Upper lobe of left lung (tissue), 6 donors: Measurements from ENCODE around the gene SLC35A3. TPM values are rescaled to one million over a fixed set of nuclear protein-coding genes. Genes with fewer than 3 reads are reported as not detected.

Source experiments
- ATAC-seq, 2 donors: fragments of 200-7000 bp; cut with Tn5 transposase; one replicate each; pipeline ENCODE4 v1.9.1; 2022; ENCODE audit warnings: mild to moderate bottlenecking in 2 of 2, moderate library complexity in 2 of 2; ENCODE audit not compliant: low FRiP score in 2 of 2
- DNase-seq, 2 donors: peaks; one replicate each; pipeline ENCODE4 v3.0.0-alpha.2; 2019 to 2020
- H3K27ac ChIP-seq, 4 donors: fragments of 200-600 bp; sonication (generic); one replicate each; pipeline ENCODE4 v1.5.1; 2016 to 2019
- H3K27me3 ChIP-seq, 4 donors: fragments of 200-600 bp; sonication (generic); one replicate each; pipeline ENCODE4 v1.5.1; 2017 to 2019
- H3K36me3 ChIP-seq, 4 donors: fragments of 200-600 bp; sonication (generic); one replicate each; pipeline ENCODE4 v1.5.1; 2016 to 2019
- H3K4me1 ChIP-seq, 4 donors: fragments of 200-600 bp; sonication (generic); one replicate each; pipeline ENCODE4 v1.5.1; 2018 to 2019
- H3K4me3 ChIP-seq, 4 donors: fragments of 200-600 bp; sonication (generic); one replicate each; pipeline ENCODE4 v1.5.1; 2017 to 2019; ENCODE audit warnings: mild to moderate bottlenecking in 2 of 4, moderate library complexity in 1 of 4
- H3K9me3 ChIP-seq, 4 donors: fragments of 200-600 bp; sonication (generic); one replicate each; pipeline ENCODE4 v1.5.1; 2018 to 2019
- EP300 ChIP-seq, 4 donors: sonication (generic); formaldehyde crosslinking; IDR thresholded peaks; one replicate each; pipeline ENCODE4 v1.5.1; 2017; ENCODE audit warnings: antibody characterized with exemption in 4 of 4, control low read depth in 2 of 4
- POLR2A ChIP-seq, 4 donors: fragments of 450-650 bp; IDR thresholded peaks; one replicate each; pipeline ENCODE4 v1.5.1; 2016 to 2017; ENCODE audit warnings: antibody characterized with exemption in 4 of 4, mild to moderate bottlenecking in 2 of 4
- POLR2AphosphoS5 ChIP-seq, 2 donors: sonication (generic); formaldehyde crosslinking; IDR thresholded peaks; one replicate each; pipeline ENCODE4 v1.5.1; 2017; ENCODE audit warnings: antibody characterized with exemption in 2 of 2
- WGBS, 2 donors: methylation state at CpG; one replicate each; pipeline ENCODE4 v1.1.5; 2017 to 2018; 5-methylcytosine and 5-hydroxymethylcytosine counted together
- total RNA-seq, 6 donors: library from RNA; depleted of rRNA in 4 of 6; stranded (reverse); fragments of >200 nt in 4 of 6; gene quantifications; one replicate each; pipeline versions ENCODE4 v1.1.0 to v1.2.1, GENCODE V29; 2016 to 2021
- TF ChIP-seq, protein P1 (sequence below), 6 experiments: fragments of 450-650 bp in 4 of 6; fragments of 200-600 bp in 2 of 6; sonication (generic) in 2 of 6; IDR thresholded peaks; one replicate each; pipeline ENCODE4 v1.5.1; 2016 to 2019; ENCODE audit warnings: antibody characterized with exemption in 6 of 6
- donor health status: DM: no; HTN: no; CAD: no; lungs with moderate emphysema.
- donor health status: DM: no; HTN: yes; CAD: no; lungs with severe emphysema.

Gene SLC35A3
- total RNA-seq, 6 donors from 2014 or later, result 19.9 to 49.7 (median 25.2) TPM

DNA sequence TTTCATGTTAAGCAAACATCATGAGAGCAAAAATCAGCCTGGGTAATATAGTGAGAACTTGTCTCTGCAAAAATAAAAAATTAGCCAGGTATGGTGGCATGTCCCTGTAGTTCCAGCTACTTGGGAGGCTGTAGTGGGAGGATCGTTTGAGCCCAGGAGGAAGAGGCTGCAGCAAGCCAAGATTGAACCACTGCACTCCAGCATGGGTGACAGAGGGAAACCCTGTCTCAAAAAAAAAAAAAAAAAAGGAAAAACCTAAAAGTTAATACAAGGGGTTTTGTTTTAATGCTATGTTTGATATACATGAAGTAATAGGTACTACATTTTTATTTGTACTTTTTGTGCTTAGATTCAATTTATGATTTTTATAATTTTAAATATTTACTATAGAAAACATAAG lies 27.1 kb upstream of the SLC35A3 start:
- no peaks in the 10 kb centered on the region for H3K9me3 ChIP-seq
- no peaks in the 10 kb centered on the region for H3K36me3 ChIP-seq
- no peak for ATAC-seq
- TF ChIP-seq, protein P1, sequence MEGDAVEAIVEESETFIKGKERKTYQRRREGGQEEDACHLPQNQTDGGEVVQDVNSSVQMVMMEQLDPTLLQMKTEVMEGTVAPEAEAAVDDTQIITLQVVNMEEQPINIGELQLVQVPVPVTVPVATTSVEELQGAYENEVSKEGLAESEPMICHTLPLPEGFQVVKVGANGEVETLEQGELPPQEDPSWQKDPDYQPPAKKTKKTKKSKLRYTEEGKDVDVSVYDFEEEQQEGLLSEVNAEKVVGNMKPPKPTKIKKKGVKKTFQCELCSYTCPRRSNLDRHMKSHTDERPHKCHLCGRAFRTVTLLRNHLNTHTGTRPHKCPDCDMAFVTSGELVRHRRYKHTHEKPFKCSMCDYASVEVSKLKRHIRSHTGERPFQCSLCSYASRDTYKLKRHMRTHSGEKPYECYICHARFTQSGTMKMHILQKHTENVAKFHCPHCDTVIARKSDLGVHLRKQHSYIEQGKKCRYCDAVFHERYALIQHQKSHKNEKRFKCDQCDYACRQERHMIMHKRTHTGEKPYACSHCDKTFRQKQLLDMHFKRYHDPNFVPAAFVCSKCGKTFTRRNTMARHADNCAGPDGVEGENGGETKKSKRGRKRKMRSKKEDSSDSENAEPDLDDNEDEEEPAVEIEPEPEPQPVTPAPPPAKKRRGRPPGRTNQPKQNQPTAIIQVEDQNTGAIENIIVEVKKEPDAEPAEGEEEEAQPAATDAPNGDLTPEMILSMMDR (IDR thresholded peaks at IDR 0.05), result no peak
- no peak for TF ChIP-seq POLR2AphosphoS5 (IDR thresholded peaks at IDR 0.05)
- TF ChIP-seq EP300 (IDR thresholded peaks at IDR 0.05), result no peak
- TF ChIP-seq POLR2A (IDR thresholded peaks at IDR 0.05), result no peak
- no peaks in the 10 kb centered on the region for H3K4me1 ChIP-seq
- H3K4me3 ChIP-seq, result no peak overlapping the region
- no peak for DNase-seq
- no peak overlapping the region for H3K27ac ChIP-seq
- H3K27me3 ChIP-seq, result no peaks in the 10 kb centered on the region
- 88 to 94% methylated on average over 1 of the region's 1 CpG for WGBS, 2 donors

GRCh38 chr1:99943223-99943794 lies 26.5 kb upstream of the SLC35A3 start:
- ATAC-seq (peak in 1 of 2 donors; percentile 47), DNase-seq (no peak)
- no peaks in the 10 kb centered on the region for H3K4me1 ChIP-seq
- no peaks in the 10 kb centered on the region for H3K27me3 ChIP-seq
- H3K36me3 ChIP-seq, result no peaks in the 10 kb centered on the region
- WGBS, 2 donors, result 66 to 68% methylated on average over 7 of the region's 7 CpGs
- no peak overlapping the region for H3K27ac ChIP-seq
- no peaks in the 10 kb centered on the region for H3K9me3 ChIP-seq
- H3K4me3 ChIP-seq, result no peak overlapping the region
- TF ChIP-seq POLR2AphosphoS5 (IDR thresholded peaks at IDR 0.05) (no peak), POLR2A (IDR thresholded peaks at IDR 0.05) (no peak), EP300 (IDR thresholded peaks at IDR 0.05) (no peak)
- TF ChIP-seq, protein P1 (IDR thresholded peaks at IDR 0.05), result no peak

GRCh38 chr1:99944192-99944591 lies 25.6 kb upstream of the SLC35A3 start:
- Histone ChIP-seq H3K9me3 (no peaks in the 10 kb centered on the region), H3K27me3 (no peaks in the 10 kb centered on the region), H3K4me3 (no peak overlapping the region), H3K36me3 (no peaks in the 10 kb centered on the region), H3K27ac (no peak overlapping the region), H3K4me1 (no peaks in the 10 kb centered on the region)
- 82 to 96% methylated on average over 1 of the region's 1 CpG for WGBS, 2 donors
- ATAC-seq (peak in 1 of 2 donors; percentile 31), DNase-seq (no peak)
- TF ChIP-seq POLR2AphosphoS5 (IDR thresholded peaks at IDR 0.05), result no peak
- no peak for TF ChIP-seq EP300 (IDR thresholded peaks at IDR 0.05)
- no peak for TF ChIP-seq POLR2A (IDR thresholded peaks at IDR 0.05)
- TF ChIP-seq, protein P1 (IDR thresholded peaks at IDR 0.05), result no peak

- no peak for DNase-seq
- no peak overlapping the region for H3K4me3 ChIP-seq
- no peaks in the 10 kb centered on the region for H3K4me1 ChIP-seq
- H3K9me3 ChIP-seq, result no peaks in the 10 kb centered on the region
- TF ChIP-seq POLR2A (IDR thresholded peaks at IDR 0.05), result no peak
- TF ChIP-seq, protein P1 (IDR thresholded peaks at IDR 0.05), result no peak
- H3K27ac ChIP-seq, result no peak overlapping the region
- H3K36me3 ChIP-seq, result no peaks in the 10 kb centered on the region
- no peak for ATAC-seq
- H3K27me3 ChIP-seq, result no peaks in the 10 kb centered on the region
- WGBS, 2 donors, result 80 to 81% methylated on average over 1 of the region's 1 CpG
These were observed 24.6 kb upstream of the SLC35A3 start for GRCh38 chr1:99945174-99945573.

DNA sequence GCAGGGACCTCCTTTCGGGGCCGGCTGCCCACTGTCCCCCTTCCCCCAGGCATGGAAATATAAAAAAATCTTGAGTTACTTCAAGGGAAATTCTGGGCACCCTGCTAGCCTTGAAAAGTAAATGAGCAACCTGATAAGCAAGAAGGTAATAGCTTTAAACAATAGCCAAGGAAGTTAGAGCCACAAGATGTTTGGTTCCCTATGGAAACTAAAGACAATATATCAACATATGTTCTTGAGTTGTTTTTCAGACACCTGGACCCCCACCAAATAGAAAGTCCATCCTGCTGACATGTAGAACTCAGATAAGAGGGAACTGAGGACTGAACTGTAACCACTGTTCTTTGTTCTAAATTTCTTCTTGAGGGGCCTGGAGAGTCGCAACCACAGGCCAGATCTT lies 19.3 kb upstream of the SLC35A3 start:
- Histone ChIP-seq H3K27ac (no peak overlapping the region), H3K4me1 (no peaks in the 10 kb centered on the region), H3K4me3 (no peak overlapping the region), H3K9me3 (no peaks in the 10 kb centered on the region), H3K27me3 (no peaks in the 10 kb centered on the region), H3K36me3 (no peaks in the 10 kb centered on the region)
- TF ChIP-seq, protein P1 (IDR thresholded peaks at IDR 0.05), result no peak
- TF ChIP-seq POLR2A (IDR thresholded peaks at IDR 0.05) (no peak), POLR2AphosphoS5 (IDR thresholded peaks at IDR 0.05) (no peak), EP300 (IDR thresholded peaks at IDR 0.05) (no peak)
- WGBS, 2 donors, result 73 to 83% methylated on average over 3 of the region's 3 CpGs
- DNase-seq (no peak), ATAC-seq (no peak)
